ENCODE measurements around the gene MAP4K4.

The MAP4K4 gene

DNA sequence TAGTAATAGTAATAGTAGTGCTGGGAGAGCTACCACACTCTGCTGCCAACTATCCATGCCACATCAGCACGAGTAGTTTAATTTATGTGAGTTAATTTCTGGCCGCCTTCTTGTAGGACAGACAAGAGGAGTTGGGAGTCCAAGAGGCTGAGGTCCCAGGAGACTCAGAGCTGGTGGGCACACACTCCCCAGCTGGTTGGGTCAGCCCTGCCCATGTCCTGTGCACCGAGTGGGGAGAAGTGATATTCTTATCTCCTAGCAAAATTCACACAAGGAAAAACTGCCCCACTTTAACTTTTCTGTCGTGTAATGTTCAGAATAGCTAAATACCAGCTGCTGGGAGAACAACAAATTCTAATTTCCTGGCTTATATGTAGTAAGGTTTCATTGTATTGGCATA is 15.2 kb upstream of the MAP4K4 start:
- TF ChIP-seq, protein P1, sequence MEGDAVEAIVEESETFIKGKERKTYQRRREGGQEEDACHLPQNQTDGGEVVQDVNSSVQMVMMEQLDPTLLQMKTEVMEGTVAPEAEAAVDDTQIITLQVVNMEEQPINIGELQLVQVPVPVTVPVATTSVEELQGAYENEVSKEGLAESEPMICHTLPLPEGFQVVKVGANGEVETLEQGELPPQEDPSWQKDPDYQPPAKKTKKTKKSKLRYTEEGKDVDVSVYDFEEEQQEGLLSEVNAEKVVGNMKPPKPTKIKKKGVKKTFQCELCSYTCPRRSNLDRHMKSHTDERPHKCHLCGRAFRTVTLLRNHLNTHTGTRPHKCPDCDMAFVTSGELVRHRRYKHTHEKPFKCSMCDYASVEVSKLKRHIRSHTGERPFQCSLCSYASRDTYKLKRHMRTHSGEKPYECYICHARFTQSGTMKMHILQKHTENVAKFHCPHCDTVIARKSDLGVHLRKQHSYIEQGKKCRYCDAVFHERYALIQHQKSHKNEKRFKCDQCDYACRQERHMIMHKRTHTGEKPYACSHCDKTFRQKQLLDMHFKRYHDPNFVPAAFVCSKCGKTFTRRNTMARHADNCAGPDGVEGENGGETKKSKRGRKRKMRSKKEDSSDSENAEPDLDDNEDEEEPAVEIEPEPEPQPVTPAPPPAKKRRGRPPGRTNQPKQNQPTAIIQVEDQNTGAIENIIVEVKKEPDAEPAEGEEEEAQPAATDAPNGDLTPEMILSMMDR (IDR thresholded peaks at IDR 0.05; ENCODE audit: insufficient read depth, low read length, poor library complexity, severe bottlenecking): no peak
- no peak for TF ChIP-seq EZH2phosphoT487 (conservative IDR thresholded peaks at IDR 0.05; ENCODE audit: low read length)
- no peaks in the 10 kb centered on the region for H3K9me3 ChIP-seq (ENCODE audit: insufficient read depth, low read length)
- H3K4me3 ChIP-seq (ENCODE audit: insufficient read depth, low read length, poor library complexity, severe bottlenecking): no peak overlapping the region
- no peak overlapping the region for H3K27ac ChIP-seq (ENCODE audit: low read depth, low read length)
- no peak overlapping the region for H3K4me2 ChIP-seq (ENCODE audit: low read depth, low read length, poor library complexity, severe bottlenecking)
- H4K20me1 ChIP-seq (ENCODE audit: low read depth, low read length): no peaks in the 10 kb centered on the region
- H3K27me3 ChIP-seq (ENCODE audit: low read length): no peaks in the 10 kb centered on the region
- no peaks in the 10 kb centered on the region for H3K36me3 ChIP-seq (ENCODE audit: low read length)
- no peaks in the 10 kb centered on the region for H3K79me2 ChIP-seq (ENCODE audit: insufficient read depth, low read length)
- H2AFZ ChIP-seq (ENCODE audit: low read depth, low read length, severe bottlenecking): no peak overlapping the region
- no peak overlapping the region for H3K9ac ChIP-seq (ENCODE audit: low read length)
- H3K9me2 ChIP-seq (replicated peaks; ENCODE audit: insufficient read depth, low read length): no peaks in the 10 kb centered on the region
- no peaks in the 10 kb centered on the region for H3F3A ChIP-seq (ENCODE audit: insufficient read depth)

DNA sequence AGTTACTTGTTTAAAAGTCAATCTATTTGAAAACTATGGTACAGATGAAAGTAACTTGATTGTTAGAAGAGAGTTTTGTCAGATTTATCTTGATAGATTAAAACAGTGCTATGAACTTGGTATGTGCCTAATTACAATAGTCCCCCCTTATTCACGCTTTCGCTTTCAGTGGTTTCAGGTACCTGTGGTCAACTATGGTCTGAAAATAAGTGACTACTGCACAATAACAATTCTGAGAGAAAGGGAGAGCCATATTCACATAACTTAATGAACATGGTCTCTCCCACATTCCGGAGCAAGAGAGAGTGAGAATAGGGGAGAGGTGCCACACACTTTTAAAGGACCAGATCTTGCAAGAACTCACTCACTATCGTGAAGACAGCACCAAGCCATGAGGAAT is 13.2 kb upstream of the MAP4K4 start:
- Histone ChIP-seq H3K27ac (ENCODE audit: low read depth, low read length) (no peak overlapping the region), H3K79me2 (ENCODE audit: insufficient read depth, low read length) (no peaks in the 10 kb centered on the region), H3K36me3 (ENCODE audit: low read length) (no peaks in the 10 kb centered on the region), H3K4me3 (ENCODE audit: insufficient read depth, low read length, poor library complexity, severe bottlenecking) (no peak overlapping the region), H3F3A (ENCODE audit: insufficient read depth) (no peaks in the 10 kb centered on the region), H2AFZ (ENCODE audit: low read depth, low read length, severe bottlenecking) (no peak overlapping the region), H3K4me2 (ENCODE audit: low read depth, low read length, poor library complexity, severe bottlenecking) (no peak overlapping the region), H4K20me1 (ENCODE audit: low read depth, low read length) (no peaks in the 10 kb centered on the region), H3K9ac (ENCODE audit: low read length) (no peak overlapping the region), H3K9me3 (ENCODE audit: insufficient read depth, low read length) (no peaks in the 10 kb centered on the region), H3K27me3 (ENCODE audit: low read length) (no peaks in the 10 kb centered on the region), H3K9me2 (replicated peaks; ENCODE audit: insufficient read depth, low read length) (no peaks in the 10 kb centered on the region)
- TF ChIP-seq EZH2phosphoT487 (conservative IDR thresholded peaks at IDR 0.05; ENCODE audit: low read length): no peak
- TF ChIP-seq, protein P1 (IDR thresholded peaks at IDR 0.05; ENCODE audit: insufficient read depth, low read length, poor library complexity, severe bottlenecking): no peak

DNA sequence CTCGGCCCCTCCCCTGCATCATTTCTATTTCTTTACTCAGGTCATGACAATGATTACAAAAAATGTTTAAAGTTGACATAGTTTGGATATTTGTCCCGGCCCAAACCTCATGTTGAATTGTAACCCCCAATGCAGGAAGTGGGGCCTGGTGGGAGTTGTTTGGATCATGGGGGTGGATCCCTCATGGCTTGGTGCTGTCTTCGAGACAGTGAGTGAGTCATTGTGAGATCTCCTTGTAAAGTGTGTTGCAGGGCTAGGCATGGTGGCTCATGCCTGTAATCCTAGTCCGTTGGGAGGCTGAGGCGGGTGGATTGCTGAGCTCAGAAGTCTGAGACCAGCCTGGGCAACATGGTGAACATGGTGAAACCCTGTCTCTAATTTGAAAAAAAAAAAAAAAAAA is 9.2 kb upstream of the MAP4K4 start:
- no peaks in the 10 kb centered on the region for H4K20me1 ChIP-seq (ENCODE audit: low read depth, low read length)
- no peak overlapping the region for H3K9ac ChIP-seq (ENCODE audit: low read length)
- H3K27ac ChIP-seq (ENCODE audit: low read depth, low read length): no peak overlapping the region
- no peaks in the 10 kb centered on the region for H3K36me3 ChIP-seq (ENCODE audit: low read length)
- H2AFZ ChIP-seq (ENCODE audit: low read depth, low read length, severe bottlenecking): no peak overlapping the region
- H3K9me3 ChIP-seq (ENCODE audit: insufficient read depth, low read length): no peaks in the 10 kb centered on the region
- no peak overlapping the region for H3K4me2 ChIP-seq (ENCODE audit: low read depth, low read length, poor library complexity, severe bottlenecking)
- no peaks in the 10 kb centered on the region for H3K9me2 ChIP-seq (replicated peaks; ENCODE audit: insufficient read depth, low read length)
- no peak overlapping the region for H3K4me3 ChIP-seq (ENCODE audit: insufficient read depth, low read length, poor library complexity, severe bottlenecking)
- H3F3A ChIP-seq (ENCODE audit: insufficient read depth): no peaks in the 10 kb centered on the region
- no peaks in the 10 kb centered on the region for H3K79me2 ChIP-seq (ENCODE audit: insufficient read depth, low read length)
- TF ChIP-seq, protein P1 (IDR thresholded peaks at IDR 0.05; ENCODE audit: insufficient read depth, low read length, poor library complexity, severe bottlenecking): no peak
- no peak for TF ChIP-seq EZH2phosphoT487 (conservative IDR thresholded peaks at IDR 0.05; ENCODE audit: low read length)
- H3K27me3 ChIP-seq (ENCODE audit: low read length): no peaks in the 10 kb centered on the region
